ENCODE measurements around the gene PDE4D.

PDE4D gene

GRCh38 chr5:59838067-59838466 lies 55.5 kb downstream of the PDE4D start:
- DNase-seq: no peak

- no peak for DNase-seq
Observed at GRCh38 chr5:59837071-59837470, 56.5 kb downstream of the PDE4D start.

- DNase-seq: no peak
Observed at GRCh38 chr5:59835800-59836199, 57.7 kb downstream of the PDE4D start.

GRCh38 chr5:59833448-59833847 lies 60.1 kb downstream of the PDE4D start:
- no peak for DNase-seq

- DNase-seq: no peak
Observed at GRCh38 chr5:59832577-59833301, 60.8 kb downstream of the PDE4D start.

- DNase-seq: no peak
Observed at GRCh38 chr5:59831326-59832010, 62.1 kb downstream of the PDE4D start.

GRCh38 chr5:59830536-59831200 lies 62.9 kb downstream of the PDE4D start:
- DNase-seq: no peak

GRCh38 chr5:59829922-59830321 lies 63.6 kb downstream of the PDE4D start:
- no peak for DNase-seq

- no peak for DNase-seq
Observed at GRCh38 chr5:59829386-59829785, 64.1 kb downstream of the PDE4D start.

GRCh38 chr5:59828623-59829022 lies 64.9 kb downstream of the PDE4D start:
- no peak for DNase-seq

GRCh38 chr5:59826996-59827395 lies 66.5 kb downstream of the PDE4D start:
- DNase-seq: no peak

GRCh38 chr5:59823420-59823819 lies 70.1 kb downstream of the PDE4D start:
- no peak for DNase-seq

GRCh38 chr5:59819806-59820205 lies 73.7 kb downstream of the PDE4D start:
- no peak for DNase-seq

- no peak for DNase-seq
Observed at GRCh38 chr5:59817536-59817935, 76.0 kb downstream of the PDE4D start.

GRCh38 chr5:59816654-59817300 lies 76.7 kb downstream of the PDE4D start:
- no peak for DNase-seq

- no peak for DNase-seq
Observed at GRCh38 chr5:59814537-59814872, 79.0 kb downstream of the PDE4D start.

- DNase-seq: peak; percentile 23
Observed at GRCh38 chr5:59813761-59814536, 79.6 kb downstream of the PDE4D start.

- peak; percentile 46 for DNase-seq
Observed at GRCh38 chr5:59810041-59810440, 83.5 kb downstream of the PDE4D start.

GRCh38 chr5:59807806-59808205 lies 85.7 kb downstream of the PDE4D start:
- no peak for DNase-seq

- DNase-seq: no peak
Observed at GRCh38 chr5:59800347-59800893, 93.1 kb downstream of the PDE4D start.

GRCh38 chr5:59799668-59800346 lies 93.7 kb downstream of the PDE4D start:
- peak; percentile 23 for DNase-seq

Measured in NCI-H1092 treated with DMSO at 0.1 percent for 48 hours (cell line).